ENCODE measurements around the gene RANBP1.

The RANBP1 gene

DNA sequence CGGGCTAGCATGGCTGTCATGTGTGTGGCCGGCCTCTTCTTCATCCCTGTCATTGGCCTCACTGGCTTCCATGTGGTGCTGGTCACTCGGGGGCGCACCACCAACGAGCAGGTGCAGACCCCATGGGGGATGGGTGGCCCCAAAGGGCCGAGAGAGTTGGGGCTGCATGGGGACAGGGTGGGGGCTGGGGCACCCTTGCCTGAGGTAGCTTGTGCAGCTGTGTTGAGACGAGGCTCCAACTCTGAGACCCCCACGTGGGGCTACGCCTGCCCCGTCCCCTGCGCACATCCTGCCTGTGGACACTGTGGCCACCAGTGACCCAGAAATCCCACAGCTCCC is 24.2 kb downstream of the RANBP1 start:
- no peaks in the 10 kb centered on the region for H3K27me3 Mint-ChIP-seq (ENCODE audit: low read depth)
- H3K27ac Mint-ChIP-seq = no peak overlapping the region
- H3K9me3 Mint-ChIP-seq = no peaks in the 10 kb centered on the region
- H3K4me1 Mint-ChIP-seq = peaks cover 17% of the 10 kb centered on the region
- TF ChIP-seq, protein P1, sequence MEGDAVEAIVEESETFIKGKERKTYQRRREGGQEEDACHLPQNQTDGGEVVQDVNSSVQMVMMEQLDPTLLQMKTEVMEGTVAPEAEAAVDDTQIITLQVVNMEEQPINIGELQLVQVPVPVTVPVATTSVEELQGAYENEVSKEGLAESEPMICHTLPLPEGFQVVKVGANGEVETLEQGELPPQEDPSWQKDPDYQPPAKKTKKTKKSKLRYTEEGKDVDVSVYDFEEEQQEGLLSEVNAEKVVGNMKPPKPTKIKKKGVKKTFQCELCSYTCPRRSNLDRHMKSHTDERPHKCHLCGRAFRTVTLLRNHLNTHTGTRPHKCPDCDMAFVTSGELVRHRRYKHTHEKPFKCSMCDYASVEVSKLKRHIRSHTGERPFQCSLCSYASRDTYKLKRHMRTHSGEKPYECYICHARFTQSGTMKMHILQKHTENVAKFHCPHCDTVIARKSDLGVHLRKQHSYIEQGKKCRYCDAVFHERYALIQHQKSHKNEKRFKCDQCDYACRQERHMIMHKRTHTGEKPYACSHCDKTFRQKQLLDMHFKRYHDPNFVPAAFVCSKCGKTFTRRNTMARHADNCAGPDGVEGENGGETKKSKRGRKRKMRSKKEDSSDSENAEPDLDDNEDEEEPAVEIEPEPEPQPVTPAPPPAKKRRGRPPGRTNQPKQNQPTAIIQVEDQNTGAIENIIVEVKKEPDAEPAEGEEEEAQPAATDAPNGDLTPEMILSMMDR (IDR thresholded peaks at IDR 0.05; ENCODE audit: unreplicated experiment in 3 of 3) = no peak
- H3K4me3 Mint-ChIP-seq = no peak overlapping the region
- no peaks in the 10 kb centered on the region for H3K36me3 Mint-ChIP-seq (ENCODE audit: low read depth)

DNA sequence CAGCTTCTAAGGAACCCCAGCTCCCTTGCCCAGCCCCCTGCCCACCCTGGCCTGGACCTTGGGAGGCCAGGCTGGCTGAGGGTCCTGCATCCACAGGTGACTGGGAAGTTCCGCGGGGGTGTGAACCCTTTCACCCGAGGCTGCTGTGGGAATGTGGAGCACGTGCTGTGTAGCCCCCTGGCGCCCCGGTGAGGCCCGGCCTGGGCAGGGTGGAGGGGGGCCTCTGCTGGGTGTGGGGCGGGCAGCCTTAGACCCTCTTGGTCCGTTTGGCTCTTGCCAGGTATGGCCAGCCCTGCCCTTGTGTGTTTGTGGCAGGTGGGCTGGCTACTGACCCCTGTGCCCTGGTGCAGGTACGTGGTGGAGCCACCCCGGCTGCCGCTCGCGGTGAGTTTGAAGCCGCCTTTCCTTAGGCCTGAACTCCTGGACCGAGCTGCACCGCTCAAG is 24.6 kb downstream of the RANBP1 start:
- Mint-ChIP-seq H3K4me3 (no peak overlapping the region), H3K27ac (no peak overlapping the region)
- TF ChIP-seq, protein P1 (IDR thresholded peaks at IDR 0.05; ENCODE audit: unreplicated experiment in 3 of 3) = no peak

DNA sequence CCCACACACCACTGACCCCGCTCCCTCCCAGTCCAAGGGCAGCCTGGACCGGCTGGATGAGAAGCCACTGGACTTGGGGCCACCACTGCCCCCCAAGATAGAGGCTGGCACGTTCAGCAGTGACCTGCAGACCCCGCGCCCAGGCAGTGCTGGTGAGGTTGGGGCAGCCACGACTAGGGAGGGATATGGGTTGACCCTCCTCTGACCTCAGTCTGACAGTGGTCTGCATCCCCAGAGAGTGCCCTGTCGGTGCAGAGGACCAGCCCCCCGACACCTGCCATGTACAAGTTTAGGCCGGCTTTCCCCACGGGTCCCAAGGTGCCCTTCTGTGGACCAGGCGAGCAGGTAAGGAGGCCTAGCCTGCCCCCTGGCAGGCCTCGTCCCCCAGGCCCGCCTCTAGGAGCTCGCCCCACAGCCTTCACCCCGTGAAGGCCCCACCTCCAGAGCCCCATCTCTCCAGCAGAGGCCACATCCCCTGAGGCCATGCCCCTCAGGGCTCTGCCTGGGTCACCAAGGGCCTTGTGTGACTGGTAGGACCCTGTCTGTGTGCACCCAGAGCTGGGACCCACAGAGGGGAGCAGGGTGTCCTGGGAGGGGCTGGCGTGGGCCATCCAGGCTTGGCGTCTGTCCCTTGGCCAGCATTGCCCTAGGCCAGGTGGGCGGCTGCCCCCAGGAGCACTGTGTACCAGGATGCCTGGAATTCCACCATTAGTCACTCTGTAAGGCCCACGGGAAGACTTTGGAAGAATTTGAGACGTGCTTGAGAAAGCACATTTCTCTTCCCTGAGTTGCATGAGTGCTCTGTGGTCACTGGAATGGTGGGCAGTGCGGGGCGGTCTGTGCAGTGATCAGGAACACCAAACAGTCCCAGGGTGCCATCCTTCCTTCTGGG is 25.5 kb downstream of the RANBP1 start:
- no peaks in the 10 kb centered on the region for H3K27me3 Mint-ChIP-seq (ENCODE audit: low read depth)
- H3K9me3 Mint-ChIP-seq = no peaks in the 10 kb centered on the region
- TF ChIP-seq, protein P1 (IDR thresholded peaks at IDR 0.05; ENCODE audit: unreplicated experiment in 3 of 3) = no peak
- no peaks in the 10 kb centered on the region for H3K36me3 Mint-ChIP-seq (ENCODE audit: low read depth)
- H3K27ac Mint-ChIP-seq = no peak overlapping the region
- H3K4me1 Mint-ChIP-seq = peaks cover 15% of the 10 kb centered on the region
- no peak overlapping the region for H3K4me3 Mint-ChIP-seq

More for the DNA sequence above, 24.6 kb downstream of the RANBP1 start:
- H3K36me3 Mint-ChIP-seq (ENCODE audit: low read depth) = no peaks in the 10 kb centered on the region
- H3K9me3 Mint-ChIP-seq = no peaks in the 10 kb centered on the region
- H3K4me1 Mint-ChIP-seq = peaks cover 17% of the 10 kb centered on the region
- no peaks in the 10 kb centered on the region for H3K27me3 Mint-ChIP-seq (ENCODE audit: low read depth)

DNA sequence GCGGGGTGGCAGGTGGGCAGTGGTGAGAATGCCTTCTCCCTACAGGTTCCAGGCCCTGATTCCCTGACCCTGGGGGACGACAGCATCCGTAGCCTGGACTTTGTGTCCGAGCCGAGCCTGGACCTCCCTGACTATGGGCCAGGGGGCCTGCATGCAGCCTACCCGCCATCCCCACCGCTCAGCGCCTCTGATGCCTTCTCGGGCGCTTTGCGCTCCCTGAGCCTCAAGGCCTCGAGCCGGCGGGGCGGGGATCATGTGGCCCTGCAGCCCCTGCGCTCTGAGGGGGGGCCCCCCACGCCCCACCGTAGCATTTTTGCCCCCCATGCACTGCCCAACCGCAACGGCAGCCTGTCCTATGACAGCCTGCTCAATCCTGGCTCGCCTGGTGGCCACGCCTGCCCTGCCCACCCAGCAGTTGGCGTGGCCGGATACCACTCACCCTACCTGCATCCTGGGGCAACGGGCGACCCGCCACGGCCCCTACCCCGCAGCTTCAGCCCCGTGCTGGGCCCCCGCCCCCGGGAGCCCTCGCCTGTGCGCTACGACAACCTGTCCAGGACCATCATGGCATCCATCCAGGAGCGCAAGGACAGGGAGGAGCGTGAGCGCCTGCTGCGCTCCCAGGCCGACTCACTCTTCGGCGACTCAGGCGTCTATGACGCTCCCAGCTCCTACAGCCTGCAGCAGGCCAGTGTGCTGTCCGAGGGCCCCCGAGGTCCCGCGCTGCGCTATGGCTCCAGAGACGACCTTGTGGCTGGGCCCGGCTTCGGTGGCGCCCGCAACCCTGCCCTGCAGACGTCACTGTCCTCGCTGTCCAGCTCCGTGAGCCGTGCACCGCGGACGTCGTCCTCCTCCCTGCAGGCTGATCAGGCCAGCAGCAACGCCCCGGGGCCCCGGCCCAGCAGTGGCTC is 27.1 kb downstream of the RANBP1 start:
- H3K4me3 Mint-ChIP-seq = no peak overlapping the region
- H3K9me3 Mint-ChIP-seq = no peaks in the 10 kb centered on the region
- TF ChIP-seq, protein P1 (IDR thresholded peaks at IDR 0.05; ENCODE audit: unreplicated experiment in 3 of 3) = no peak
- H3K4me1 Mint-ChIP-seq = peaks cover 10% of the 10 kb centered on the region
- H3K36me3 Mint-ChIP-seq (ENCODE audit: low read depth) = no peaks in the 10 kb centered on the region
- no peaks in the 10 kb centered on the region for H3K27me3 Mint-ChIP-seq (ENCODE audit: low read depth)
- no peak overlapping the region for H3K27ac Mint-ChIP-seq

- Mint-ChIP-seq H3K27ac (no peak overlapping the region), H3K4me3 (no peak overlapping the region), H3K9me3 (no peaks in the 10 kb centered on the region), H3K27me3 (ENCODE audit: low read depth) (no peaks in the 10 kb centered on the region), H3K4me1 (peaks cover 5% of the 10 kb centered on the region), H3K36me3 (ENCODE audit: low read depth) (no peaks in the 10 kb centered on the region)
- TF ChIP-seq, protein P1 (IDR thresholded peaks at IDR 0.05; ENCODE audit: unreplicated experiment in 3 of 3) = no peak
Observed at GRCh38 chr22:20143883-20144665, 28.2 kb downstream of the RANBP1 start.

Measured in nephron (organoid).